OCI-LY7 (cell line): ENCODE results near the gene GALNT9. TPM values are rescaled to one million over a fixed set of nuclear protein-coding genes. Genes with fewer than 3 reads are reported as not detected.

Source experiments
- BruUV-seq: library from RNA; stranded (reverse); fragments of 400-500 nt; replicated peaks from 2 replicates; lab custom pipeline; 2021; lab: Mats Ljungman, UMichigan
- CTCF ChIA-PET: fragments of 300-600 bp; sonication (Branson Sonifier 250); formaldehyde crosslinking; loops from one replicate; lab custom pipeline; 2022; ENCODE audit warnings: antibody characterized with exemption; ENCODE audit not compliant: unreplicated experiment; lab: Charles Lee
- POLR2A ChIA-PET: fragments of 300-600 bp; sonication (Branson Sonifier 250); formaldehyde crosslinking; loops from one replicate; lab custom pipeline; 2022; ENCODE audit warnings: antibody characterized with exemption; lab: Charles Lee
- DNase-seq: peaks from one replicate; pipeline ENCODE4 v3.0.0-alpha.2; 2015; ENCODE audit warnings: low spot score
- H2AFZ ChIP-seq: fragments of 200-600 bp; sonication (generic), shearing (Covaris generic); 2 replicates; pipeline ENCODE4 v1.6.1; 2014; ENCODE audit warnings: mild to moderate bottlenecking, antibody characterized with exemption, low read length, moderate library complexity
- H3K27ac ChIP-seq: fragments of 200-600 bp; sonication (generic); 2 replicates; pipeline ENCODE4 v1.5.1; 2014; ENCODE audit warnings: mixed run types, low read depth, mild to moderate bottlenecking, moderate library complexity, low read length, inconsistent platforms; ENCODE audit not compliant: poor library complexity, severe bottlenecking
- H3K36me3 ChIP-seq: fragments of 200-600 bp; sonication (generic); 2 replicates; pipeline ENCODE4 v1.6.1; 2014; ENCODE audit warnings: mild to moderate bottlenecking, antibody characterized with exemption, low read length, moderate library complexity, mixed read lengths; ENCODE audit not compliant: insufficient read depth
- H3K4me1 ChIP-seq: fragments of 200-600 bp; sonication (generic); 2 replicates; pipeline ENCODE4 v1.5.1; 2014; ENCODE audit warnings: mild to moderate bottlenecking, low read length; ENCODE audit not compliant: insufficient read depth, poor library complexity, severe bottlenecking
- H3K4me2 ChIP-seq: fragments of 200-600 bp; sonication (generic); 2 replicates; pipeline ENCODE4 v1.6.1; 2014; ENCODE audit warnings: mild to moderate bottlenecking, low read length
- H3K4me3 ChIP-seq: fragments of 200-600 bp; sonication (generic); 2 replicates; pipeline ENCODE4 v1.5.1; 2014; ENCODE audit warnings: mild to moderate bottlenecking, low read depth, low read length; ENCODE audit not compliant: poor library complexity, severe bottlenecking
- H3K79me2 ChIP-seq: fragments of 200-600 bp; sonication (generic); 2 replicates; pipeline ENCODE4 v1.6.1; 2016; ENCODE audit warnings: low read depth, mild to moderate bottlenecking, low read length, moderate library complexity, mixed read lengths; ENCODE audit not compliant: insufficient read depth
- H3K9me2 ChIP-seq: fragments of 200-600 bp; sonication (generic); 2 replicates; pipeline ENCODE4 v1.6.1; 2016; ENCODE audit warnings: mild to moderate bottlenecking, low read length, mixed read lengths; ENCODE audit not compliant: insufficient read depth
- H3K9me3 ChIP-seq: fragments of 200-600 bp; sonication (generic); 2 replicates; pipeline ENCODE4 v1.6.1; 2014; ENCODE audit warnings: mild to moderate bottlenecking, mixed run types, low read length, mixed read lengths
- H4K20me1 ChIP-seq: fragments of 200-600 bp; sonication (generic); 2 replicates; pipeline ENCODE4 v1.6.1; 2014; ENCODE audit warnings: mild to moderate bottlenecking, antibody characterized with exemption, low read length, moderate library complexity, mixed read lengths; ENCODE audit not compliant: insufficient read depth
- EZH2phosphoT487 ChIP-seq: fragments of 200-600 bp; sonication (generic); IDR thresholded peaks from 2 replicates; pipeline ENCODE4 v1.6.1; 2018; ENCODE audit warnings: low read depth, borderline replicate concordance, mild to moderate bottlenecking, mixed run types, antibody characterized with exemption, low read length, moderate library complexity, mixed read lengths
- intact Hi-C: fragments of 100-400 bp; cut with micrococcal nuclease; formaldehyde crosslinking; loops from one replicate; pipeline ENCODE4 v1.10.0; 2022; ENCODE audit not compliant: unreplicated experiment
- total RNA-seq, 2 experiments: library from RNA; depleted of rRNA in 1 of 2; stranded (reverse); fragments of >200 nt in 1 of 2; shearing (Covaris generic) in 1 of 2; gene quantifications; 2 replicates each; pipeline ENCODE4 v1.2.3, GENCODE V29; 2014 to 2022
- TF ChIP-seq, protein P1 (sequence below): fragments of 200-600 bp; sonication (generic); conservative IDR thresholded peaks from 2 replicates; pipeline ENCODE4 v1.5.1; 2014; ENCODE audit warnings: mild to moderate bottlenecking, antibody characterized with exemption, low read length, moderate library complexity, mixed read lengths

The GALNT9 gene
- total RNA-seq, 2 experiments from 2014 or later, result 0.28 TPM; not detected in 1

DNA sequence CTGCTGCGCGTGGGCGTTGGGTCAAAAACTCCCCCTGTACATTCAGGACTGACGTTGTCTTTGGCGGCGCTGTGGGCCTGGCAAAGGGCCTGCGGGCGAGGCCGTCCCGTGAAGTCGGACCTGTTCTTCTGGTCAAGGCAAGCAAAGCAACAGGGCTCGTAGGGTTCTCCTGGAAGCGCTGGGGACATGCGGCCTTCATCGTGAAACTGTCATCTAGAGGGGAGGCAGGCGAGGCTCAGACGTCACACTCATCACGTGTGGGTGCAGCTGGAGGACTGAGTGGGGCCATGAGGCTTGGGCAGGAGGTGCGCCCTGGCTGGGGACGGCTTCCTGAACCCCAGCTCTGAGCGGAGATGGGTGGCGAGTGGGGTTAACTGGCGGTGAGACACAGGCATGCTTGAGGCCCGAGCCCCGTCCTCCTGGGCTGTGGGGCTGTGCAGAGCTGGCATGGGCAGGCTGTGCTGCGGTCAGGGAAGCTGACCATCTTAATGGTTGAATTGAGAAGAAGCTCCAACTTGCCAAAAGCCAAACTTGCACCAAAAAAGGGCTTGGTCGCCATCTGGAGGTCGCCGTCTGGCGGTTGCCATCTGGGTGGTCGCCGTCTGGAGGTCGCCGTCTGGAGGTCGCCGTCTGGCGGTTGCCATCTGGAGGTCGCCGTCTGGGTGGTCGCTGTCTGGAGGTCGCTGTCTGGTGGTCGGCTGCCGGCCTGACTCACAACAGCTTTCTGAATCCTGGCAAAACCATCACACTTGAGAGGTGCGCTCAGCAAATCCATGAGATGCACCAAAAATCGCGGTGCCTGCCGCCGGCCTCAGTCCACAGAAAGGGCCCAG, 119.0 kb downstream of the GALNT9 start:
- no peaks in the 10 kb centered on the region for H3K9me2 ChIP-seq
- DNase-seq, result no peak
- no peaks in the 10 kb centered on the region for H3K9me3 ChIP-seq
- H3K4me1 ChIP-seq, result no peaks in the 10 kb centered on the region
- H3K79me2 ChIP-seq, result no peaks in the 10 kb centered on the region
- H3K4me2 ChIP-seq, result no peak overlapping the region
- intact Hi-C loops, result no loop called here
- no peak overlapping the region for H3K4me3 ChIP-seq
- TF ChIP-seq, protein P1, sequence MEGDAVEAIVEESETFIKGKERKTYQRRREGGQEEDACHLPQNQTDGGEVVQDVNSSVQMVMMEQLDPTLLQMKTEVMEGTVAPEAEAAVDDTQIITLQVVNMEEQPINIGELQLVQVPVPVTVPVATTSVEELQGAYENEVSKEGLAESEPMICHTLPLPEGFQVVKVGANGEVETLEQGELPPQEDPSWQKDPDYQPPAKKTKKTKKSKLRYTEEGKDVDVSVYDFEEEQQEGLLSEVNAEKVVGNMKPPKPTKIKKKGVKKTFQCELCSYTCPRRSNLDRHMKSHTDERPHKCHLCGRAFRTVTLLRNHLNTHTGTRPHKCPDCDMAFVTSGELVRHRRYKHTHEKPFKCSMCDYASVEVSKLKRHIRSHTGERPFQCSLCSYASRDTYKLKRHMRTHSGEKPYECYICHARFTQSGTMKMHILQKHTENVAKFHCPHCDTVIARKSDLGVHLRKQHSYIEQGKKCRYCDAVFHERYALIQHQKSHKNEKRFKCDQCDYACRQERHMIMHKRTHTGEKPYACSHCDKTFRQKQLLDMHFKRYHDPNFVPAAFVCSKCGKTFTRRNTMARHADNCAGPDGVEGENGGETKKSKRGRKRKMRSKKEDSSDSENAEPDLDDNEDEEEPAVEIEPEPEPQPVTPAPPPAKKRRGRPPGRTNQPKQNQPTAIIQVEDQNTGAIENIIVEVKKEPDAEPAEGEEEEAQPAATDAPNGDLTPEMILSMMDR, result no peak
- TF ChIP-seq EZH2phosphoT487, result no peak
- no peak overlapping the region for H2AFZ ChIP-seq
- no peaks in the 10 kb centered on the region for H4K20me1 ChIP-seq
- CTCF ChIA-PET, result no interaction called here
- POLR2A ChIA-PET, result no interaction called here
- no TSS peak for BruUV-seq
- no peak overlapping the region for H3K27ac ChIP-seq
- H3K36me3 ChIP-seq, result no peaks in the 10 kb centered on the region

DNA sequence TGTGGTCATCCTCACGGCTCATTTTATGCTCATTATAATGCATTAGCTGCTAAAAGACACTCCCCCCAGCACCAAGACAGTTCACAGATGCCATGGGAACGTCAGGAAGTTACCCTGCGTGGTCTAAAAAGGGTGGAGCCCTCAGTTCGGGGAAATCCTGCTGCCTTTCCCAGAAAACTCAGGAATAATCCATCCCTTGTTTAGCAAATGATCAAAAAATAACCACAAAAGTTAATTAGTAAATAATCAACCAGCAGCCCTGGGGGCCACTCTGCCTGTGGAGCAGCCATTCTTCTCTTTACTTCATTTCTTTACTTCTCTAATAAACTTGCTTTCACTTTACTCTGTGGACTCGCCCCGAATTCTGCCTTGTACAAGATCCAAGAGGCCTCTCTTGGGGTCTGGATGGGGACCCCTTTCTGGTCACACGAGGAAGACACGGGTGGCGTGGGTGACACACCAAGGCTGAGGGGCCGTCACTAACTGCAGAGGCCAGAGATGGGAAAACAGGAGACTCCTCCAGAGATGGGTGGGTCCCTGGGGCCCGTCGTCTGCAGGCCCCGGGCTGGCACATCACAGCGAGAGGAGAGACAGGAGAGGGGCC, 119.7 kb downstream of the GALNT9 start:
- no peaks in the 10 kb centered on the region for H3K9me3 ChIP-seq
- no peak overlapping the region for H2AFZ ChIP-seq
- TF ChIP-seq, protein P1, result no peak
- TF ChIP-seq EZH2phosphoT487, result no peak
- no peaks in the 10 kb centered on the region for H4K20me1 ChIP-seq
- ChIA-PET CTCF (no interaction called here), POLR2A (interaction anchor here (0.7 kb wide), 1 partner anchor 305 kb away, joined by 3 read pairs; no protein-coding TSS in a partner anchor)
- DNase-seq, result no peak
- H3K79me2 ChIP-seq, result no peaks in the 10 kb centered on the region
- no peaks in the 10 kb centered on the region for H3K4me1 ChIP-seq
- H3K9me2 ChIP-seq, result no peaks in the 10 kb centered on the region
- no peak overlapping the region for H3K27ac ChIP-seq
- intact Hi-C loops, result no loop called here
- H3K36me3 ChIP-seq, result no peaks in the 10 kb centered on the region
- no TSS peak for BruUV-seq
- H3K4me3 ChIP-seq, result no peak overlapping the region
- H3K4me2 ChIP-seq, result no peak overlapping the region
